Activated T-cell treated with anti-CD3 and anti-CD28 coated beads for 4 hours (primary cell): ENCODE results near the gene GFPT2.
"Not testable (repeated sequence)": the region's sequence is repeated elsewhere in the genome, so short reads cannot be mapped to it uniquely, and the experiment has no call there.

Source experiments
- DNase-seq: peaks from one replicate; pipeline ENCODE4 v3.0.0-alpha.2; 2020

Gene GFPT2

DNA sequence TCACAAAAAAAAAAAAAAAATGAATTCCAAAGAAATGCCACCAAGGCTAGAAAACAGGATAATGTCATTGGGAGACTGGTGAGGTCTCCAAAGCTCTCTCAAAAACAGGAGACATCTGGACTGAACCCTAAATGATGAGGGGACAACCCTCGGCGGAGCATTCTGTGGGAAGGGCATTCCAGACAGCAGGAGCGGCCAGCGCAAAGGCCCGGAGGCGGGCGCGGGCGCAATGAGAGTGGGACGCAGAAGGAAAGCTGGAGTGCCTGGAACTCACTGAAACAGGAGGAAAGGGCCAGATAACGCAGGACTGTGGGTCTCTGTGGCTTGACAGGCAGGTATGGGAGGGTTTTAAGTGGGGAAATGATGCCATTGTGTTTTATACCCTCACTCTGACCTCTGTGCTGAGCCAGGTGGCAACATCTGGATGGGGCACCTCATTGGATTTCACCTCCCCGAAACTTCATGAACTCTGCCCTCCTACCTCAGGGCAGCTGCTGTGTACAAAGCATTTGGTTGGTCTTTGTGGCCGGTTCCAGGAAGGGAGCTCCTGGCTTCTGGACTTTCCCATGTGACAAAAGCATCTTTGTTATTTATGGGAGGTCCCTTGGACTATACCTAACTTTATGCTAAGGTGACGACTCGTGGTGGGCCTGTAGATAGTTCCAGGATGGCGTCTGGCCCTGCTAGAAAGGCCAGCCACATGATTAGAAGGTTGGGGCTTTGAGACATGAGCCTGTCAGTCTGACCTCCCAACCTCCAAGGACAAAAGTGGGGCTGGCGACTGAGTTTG is 49.7 kb downstream of the GFPT2 start:
- DNase-seq, result no peak

DNA sequence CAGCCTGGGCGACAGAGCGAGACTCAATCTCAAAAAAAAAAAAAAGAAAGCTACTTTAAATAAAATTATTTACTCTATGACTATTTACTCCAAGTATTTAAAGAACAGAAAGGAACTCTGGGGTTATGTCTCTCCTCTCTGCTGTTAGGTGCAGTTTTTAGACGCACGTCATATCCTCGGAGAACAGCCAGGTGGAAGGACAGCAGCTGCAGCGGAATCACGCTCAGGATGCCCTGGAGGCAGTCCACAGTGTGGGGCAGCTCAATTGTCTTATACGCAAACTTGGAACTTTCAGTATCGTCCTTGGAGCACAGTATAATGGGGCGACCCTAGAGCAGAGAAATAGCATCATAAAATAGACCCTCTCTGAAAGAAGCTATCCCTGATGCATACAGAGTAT is 50.9 kb downstream of the GFPT2 start:
- no peak for DNase-seq

DNA sequence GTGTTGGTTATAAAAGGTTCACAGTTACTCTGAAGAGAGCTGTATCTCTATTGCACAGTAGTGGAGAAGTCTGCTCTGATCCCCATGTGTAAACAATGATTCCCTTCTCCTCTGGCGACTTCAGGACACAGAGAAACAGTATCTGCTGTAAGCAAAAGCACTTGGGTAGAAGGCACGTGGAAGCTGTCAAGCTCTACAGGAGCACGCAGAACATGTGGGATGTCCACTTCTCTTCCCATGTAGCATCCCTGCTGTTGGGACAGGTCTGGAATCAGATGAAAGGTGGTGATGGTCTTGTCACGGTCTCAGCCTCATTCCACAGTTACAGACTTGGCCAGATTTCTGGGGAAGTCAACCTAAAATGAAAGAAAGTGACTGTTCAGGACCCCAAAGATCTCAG is 51.9 kb downstream of the GFPT2 start:
- no peak for DNase-seq

DNA sequence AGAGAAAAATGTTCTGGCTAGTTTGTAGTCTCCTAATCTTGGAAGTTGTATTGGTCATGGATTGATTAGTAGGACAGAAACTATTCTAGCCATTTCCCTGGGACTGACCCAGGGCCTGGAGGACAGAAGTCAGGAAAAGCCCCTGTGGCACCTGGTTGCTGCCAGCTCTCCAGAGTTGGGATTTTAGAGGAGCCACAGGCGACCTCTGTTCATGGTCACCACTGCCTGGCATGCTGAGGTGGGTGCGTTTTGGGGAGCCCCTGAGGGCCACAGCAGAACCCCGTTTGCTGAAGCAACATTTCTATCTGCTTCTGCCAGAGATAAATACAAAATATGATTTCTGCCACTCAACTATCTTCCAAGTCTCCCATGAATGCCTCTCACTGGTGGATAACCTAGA is 53.6 kb downstream of the GFPT2 start:
- no peak for DNase-seq

DNA sequence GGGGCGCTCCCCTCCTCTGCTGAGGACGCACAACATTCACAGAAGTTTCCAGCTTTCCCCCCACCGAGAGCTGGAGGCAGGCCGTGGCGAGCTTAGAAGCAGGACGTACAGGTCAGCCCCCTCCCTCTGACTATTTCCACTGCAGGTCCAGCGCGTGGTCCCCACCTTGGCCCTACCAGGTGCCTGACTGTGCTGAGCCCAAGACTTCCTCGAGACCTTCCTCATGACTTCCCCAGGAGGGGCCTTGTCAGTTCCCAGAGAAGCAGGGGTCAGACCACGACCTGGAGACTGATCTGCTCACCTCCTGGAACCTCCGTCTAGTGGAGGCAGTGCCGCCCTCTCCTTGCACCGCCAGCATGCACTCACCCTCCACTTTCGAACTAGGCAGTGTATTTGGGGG is 54.1 kb downstream of the GFPT2 start:
- DNase-seq, result not testable (repeated sequence)

DNA sequence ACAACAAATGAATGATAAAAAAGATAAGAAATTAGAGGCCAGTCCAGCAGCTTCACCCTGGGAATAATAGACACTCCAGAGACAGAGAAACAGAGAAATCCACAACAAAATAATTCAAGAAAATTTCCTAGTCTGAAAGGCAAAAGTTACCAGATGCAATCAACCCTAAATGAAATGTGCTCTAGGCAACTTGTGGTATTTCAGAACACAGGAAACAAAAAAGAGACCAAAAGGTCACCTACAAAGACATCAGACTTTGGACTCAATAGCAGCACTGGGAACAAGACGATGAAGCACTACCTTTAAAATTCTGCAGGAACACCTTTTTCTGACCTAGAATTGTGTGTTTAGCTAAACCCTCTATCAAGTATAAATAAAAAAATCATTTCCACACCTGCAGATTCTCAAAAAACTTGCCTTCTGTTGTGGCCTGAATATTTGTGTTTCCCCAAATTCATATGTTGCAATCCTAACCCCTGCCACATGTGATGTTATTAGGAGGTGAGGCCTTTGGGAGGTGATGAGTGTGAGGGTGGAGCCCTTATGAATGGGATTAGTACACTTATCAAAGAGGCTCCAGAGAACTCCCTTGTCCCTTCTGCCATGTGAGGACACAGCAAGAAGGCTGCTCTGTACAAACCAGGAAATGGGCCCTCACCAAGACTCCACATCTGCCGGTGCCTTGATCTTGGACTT is 55.4 kb downstream of the GFPT2 start:
- DNase-seq, result no peak

DNA sequence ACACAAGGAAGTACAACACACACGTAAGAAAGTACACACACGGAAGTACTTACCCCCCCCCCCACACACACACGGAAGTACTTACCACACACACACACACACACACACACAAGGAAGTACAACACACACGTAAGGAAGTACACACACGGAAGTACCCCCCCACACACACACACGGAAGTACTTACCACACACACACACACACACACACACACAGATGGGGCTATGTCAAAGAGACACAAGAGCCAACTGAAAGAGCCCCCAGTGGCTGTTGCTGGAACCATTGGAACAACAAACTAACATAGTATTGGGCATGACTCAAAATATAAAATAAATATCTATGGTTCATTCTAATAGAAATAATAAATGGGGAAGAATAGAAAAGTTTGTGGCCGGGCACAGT is 56.4 kb downstream of the GFPT2 start:
- no peak for DNase-seq

DNA sequence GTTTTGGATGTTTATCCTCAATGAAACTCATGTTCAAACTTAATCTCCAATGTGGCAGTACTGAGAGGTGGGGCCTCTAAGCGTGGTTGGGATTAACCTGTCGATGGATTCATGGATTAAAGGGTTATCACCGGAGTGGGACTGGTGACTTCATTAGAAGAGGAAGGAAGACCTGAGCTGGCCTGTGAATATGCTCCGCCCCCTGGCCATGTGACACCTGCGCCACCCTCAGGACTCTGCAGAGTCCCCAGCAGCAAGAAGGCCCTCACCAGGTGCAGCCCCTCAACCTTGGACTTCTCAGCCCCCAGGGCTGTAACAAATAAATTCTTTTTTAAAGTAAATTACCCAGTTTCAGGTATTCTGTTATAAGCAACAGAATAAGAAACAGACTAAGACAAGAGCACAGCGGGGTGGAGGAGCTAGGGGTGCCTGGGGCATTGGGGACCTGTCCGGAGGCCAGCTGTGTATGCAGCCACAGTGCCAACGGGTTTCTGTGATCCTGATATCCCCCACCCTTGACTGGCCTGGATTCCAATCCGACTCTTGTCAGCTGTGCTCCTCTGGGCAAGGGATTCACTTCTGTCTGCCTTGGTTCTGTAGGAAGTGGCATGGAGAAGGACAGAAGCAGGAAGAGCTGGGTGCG is 58.1 kb downstream of the GFPT2 start:
- DNase-seq, result no peak

DNA sequence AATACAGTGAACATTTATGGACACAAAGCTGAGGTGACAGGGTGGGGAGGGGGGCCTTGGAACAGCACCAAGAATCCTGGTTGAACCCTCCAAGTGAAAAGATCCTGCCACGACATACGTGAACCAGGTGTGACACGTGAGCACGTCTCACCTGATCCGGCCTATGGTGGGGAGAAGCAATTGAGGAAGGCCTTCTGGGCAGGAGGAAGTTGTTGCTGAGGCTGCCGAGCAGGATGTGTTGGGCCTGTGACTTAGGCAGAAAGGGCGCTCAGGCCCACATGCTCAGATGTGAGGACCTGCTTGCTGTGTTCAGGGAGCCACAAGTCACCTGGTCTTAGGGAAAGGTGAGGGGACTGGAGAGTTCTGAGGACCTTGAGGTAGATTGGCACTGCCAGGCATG is 58.7 kb downstream of the GFPT2 start:
- DNase-seq, result no peak

DNA sequence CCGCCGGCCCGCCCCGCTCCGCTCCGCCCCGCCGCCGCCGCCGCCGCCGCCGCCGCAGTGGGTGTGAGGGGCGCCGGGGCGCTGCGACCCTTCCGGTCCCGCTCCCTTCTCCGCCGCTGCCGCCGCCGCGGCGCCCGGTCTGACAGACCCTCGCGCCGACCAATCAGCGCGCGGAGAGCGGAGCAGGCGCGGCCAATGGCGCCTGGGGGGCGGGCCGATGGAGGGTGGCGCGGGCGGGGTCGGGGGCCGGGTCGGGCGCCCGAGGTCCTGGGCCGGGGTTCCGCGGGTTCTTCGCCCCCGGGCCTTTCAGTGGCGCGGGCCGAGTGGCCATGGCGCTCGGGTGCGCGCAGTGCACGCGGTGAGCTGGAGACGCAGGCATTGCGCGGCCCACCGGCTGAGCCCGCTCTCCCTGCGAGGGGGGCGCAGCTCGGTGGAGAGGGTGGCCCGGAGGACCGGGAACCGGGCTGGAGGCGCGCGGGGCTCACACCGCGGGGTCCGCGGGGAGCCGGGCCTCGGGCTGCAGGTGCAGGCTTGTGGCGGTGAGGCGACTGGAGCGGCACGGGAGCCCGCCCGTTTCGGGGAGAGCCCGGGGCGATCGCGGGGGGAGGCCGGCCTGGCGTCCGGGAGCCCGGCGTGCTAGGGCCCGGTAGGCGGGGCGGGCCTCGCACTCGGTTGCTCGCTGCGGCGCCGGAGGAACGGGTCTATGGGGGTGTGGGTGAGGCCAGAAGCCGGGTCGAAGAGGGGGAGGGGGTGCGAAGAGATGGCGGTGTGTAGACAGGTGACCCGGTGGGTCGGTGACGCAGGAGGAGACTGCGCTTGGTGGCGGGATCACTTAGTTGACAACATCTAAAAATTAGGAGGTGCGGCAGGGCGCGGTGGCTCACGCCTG is 60.9 kb downstream of the GFPT2 start, which contains the start of gene MAPK9:
Gene MAPK9, minus strand, starts transcription at position 141 of the 889 bp plus-strand sequence. CDS start 11,522 bp downstream, outside the sequence.
- DNase-seq, result peak; percentile 75

DNA sequence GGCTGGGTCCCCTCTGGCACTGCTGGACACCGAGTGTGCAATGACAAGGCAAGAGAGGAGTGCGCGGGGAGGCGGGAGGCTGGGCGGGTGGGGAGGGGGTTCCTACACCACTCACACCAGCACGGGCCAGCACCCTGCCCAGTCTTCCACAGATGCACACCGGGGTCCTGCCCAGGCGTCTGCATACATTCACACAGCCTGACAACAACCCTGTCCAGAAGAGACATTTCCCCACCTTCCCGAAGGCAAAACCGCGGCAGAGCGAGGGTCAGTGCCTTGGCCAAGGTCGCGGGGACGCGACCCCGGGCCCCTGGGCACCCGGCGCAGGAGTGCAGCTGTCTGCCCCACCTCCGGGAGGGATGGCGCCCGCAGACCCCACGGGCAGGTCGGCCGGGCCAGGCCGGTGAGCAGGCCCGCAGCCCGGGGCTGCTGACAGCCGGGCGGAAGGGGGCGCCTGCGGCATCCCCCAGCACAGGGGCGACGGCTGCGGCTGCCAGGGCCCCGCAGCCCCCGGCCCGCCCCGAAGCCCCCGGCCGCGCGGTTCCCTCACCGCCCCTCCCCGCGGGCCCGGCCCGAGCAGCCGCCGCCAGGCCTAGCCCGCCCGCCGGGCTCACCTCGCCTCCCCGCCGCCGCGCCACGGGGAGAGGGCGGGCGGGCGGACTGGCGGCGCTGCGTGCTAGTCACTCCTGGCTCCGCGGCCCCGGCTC is 61.7 kb downstream of the GFPT2 start:
- DNase-seq, result no peak

DNA sequence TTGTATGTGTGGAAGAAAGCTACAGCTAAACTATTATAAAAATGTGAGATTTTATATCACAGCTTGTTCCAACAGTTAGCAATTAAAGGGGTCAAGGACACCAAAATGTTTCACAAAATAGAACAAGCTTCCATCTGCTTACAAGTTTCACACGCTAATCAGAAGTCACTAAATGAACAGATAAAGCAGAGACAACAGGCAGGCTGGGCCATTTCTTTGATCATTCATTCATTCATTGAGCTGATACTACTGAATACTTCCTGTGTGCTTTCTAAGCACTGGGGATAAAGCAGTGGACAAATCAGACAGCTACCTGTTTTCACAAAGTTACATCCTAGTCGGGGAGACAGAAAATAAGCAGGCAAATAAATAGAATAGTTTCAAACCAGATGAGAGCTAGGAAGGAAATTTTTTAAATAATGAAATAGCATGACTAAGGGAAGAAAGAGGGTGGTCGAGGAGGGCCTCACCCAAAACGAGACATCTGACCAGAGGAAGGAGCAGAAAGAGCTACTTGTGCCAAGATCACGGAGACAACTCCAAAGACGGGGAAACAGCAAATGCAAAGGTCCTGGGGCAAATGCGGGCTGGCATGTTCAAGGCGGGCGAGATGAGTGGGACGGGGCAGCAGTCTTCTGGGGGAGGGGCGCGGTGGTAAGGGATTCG is 62.4 kb downstream of the GFPT2 start:
- DNase-seq, result no peak

DNA sequence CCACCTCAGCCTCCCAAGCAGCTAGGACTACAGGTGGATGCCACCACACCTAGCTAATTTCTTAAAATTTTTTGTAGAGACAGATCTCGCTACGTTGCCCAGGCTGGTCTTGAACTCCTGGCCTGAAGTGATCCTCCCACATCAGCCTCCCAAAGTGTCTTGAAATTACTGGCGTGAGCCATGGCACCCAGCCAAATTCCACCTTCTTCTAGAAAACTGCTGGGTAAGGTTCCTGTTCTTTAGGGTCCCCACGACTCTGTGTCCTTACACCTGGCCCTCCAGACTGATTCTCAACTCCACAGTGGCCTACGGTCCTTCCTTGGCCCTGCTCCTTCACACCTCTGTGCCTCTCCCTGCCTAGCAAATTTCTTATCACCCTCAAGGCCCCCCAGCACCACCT is 63.2 kb downstream of the GFPT2 start:
- no peak for DNase-seq

DNA sequence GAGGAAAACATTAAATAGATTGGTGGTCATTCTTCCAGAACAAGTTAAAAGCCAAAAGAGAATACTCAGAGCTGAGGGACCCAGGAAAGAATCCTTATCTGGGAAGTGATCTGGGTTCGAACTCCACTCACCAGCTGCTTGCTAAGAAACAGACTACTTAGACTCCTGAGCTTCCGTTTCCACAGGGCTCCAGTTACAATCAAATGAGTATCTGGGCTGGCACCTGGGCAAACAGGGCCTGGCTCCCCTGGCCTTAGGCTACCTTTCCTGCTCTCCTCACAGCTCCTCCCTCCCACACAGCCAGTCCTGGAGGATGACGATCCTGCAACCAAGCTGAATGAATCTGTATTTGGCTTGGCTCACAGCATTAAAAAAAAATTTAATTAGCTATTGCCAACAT is 63.7 kb downstream of the GFPT2 start:
- DNase-seq, result no peak

DNA sequence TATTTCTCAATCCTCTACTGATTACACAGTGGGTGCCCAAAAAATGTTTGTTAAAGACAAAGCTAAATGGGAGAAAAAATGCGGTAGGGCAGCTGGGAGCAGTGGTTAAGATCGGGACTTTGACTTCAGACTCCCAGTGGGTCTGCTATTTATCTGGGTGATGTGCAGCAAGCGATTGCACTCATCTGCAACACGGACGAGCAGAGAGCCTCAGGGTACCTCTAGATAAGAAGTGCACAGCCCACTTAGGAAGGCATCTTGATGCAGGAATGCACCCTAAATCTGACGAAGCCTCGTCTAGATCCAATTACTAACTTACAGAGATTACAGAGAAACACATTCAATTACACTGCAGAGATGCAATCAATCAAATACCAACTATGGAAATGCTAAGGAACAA is 65.3 kb downstream of the GFPT2 start:
- no peak for DNase-seq

DNA sequence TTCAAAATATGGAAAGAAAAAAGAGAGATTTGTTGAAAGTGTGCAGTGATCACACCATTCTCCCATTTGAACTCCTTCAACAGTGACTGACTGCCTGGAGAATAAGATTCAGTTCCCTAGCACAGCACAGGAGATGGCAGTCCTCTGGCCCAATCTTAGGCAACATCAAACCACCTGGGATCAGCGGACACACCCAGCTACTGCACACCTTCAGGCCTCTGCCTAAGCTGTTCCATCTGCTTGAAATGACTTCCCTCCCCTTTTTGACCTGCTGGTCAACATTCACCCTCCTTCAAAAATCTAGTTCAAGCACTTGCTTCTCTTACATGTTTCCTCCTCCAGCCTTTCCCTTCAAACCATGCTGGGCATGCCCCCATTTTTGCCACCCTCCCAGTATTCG is 65.7 kb downstream of the GFPT2 start:
- DNase-seq, result no peak

DNA sequence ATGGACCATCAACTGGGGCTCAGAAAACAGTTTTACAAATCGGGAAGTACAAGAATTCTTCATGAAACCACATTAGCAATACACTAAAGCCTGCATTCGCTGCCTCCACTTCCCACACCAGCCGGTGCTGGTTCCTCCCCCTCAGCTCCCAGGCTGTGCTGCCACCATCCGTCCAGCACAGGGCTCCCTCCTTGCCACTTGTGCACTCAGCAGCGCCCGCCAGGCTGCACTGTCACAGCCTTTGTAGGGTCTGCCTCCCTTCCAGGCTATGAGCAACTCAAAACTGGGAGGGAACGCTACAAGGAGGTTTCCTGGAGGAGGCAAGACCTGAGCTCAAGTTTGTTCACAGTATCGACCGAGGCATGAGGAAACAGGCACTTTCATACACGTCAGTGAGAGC is 69.0 kb downstream of the GFPT2 start:
- no peak for DNase-seq

DNA sequence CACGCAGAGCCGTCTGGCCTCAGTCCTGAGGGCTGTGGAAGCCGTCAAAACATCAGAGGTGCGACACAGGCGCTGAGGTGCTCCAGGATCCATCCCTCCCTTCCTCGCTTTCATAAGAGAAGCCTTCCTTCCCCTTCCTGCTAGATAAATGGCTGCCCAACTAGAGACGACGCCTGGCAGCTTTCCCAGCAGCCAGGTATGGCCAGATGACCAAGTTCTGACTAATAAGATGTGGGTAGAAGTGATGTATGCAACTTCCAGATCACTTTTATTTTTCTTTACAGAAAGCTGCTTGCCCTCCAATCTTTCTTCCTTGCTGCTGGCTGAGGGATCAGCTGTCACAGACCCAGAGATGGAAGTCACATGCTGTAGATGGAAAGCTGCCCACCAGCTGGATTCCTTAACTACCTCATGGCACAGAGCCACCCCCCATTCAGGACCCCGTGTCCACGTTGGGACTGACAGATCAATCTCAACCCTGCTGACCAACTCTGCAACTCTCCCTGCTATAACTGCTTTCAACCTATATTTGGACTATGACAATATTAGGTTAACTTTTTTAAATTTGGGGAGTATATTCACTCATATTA is 70.0 kb downstream of the GFPT2 start:
- DNase-seq, result no peak

DNA sequence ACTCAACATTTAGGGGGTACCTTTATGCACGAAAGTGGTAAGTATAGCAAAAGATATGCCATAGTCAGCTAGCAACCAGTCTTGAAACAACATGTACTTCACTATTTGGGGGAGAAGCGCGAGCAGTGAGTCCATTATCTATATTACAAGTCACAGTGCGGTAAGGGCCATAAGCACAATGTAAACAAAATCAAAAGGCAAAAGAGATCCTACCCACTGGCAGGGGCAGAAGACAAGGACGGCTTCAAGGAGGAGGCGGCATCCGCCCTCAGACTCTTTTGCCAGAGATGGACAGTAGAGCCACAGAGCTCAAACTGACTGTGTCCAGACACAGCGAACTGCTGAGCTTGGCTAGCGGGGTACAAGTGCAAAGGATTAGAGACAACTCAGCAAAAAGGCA is 70.9 kb downstream of the GFPT2 start:
- DNase-seq, result no peak

DNA sequence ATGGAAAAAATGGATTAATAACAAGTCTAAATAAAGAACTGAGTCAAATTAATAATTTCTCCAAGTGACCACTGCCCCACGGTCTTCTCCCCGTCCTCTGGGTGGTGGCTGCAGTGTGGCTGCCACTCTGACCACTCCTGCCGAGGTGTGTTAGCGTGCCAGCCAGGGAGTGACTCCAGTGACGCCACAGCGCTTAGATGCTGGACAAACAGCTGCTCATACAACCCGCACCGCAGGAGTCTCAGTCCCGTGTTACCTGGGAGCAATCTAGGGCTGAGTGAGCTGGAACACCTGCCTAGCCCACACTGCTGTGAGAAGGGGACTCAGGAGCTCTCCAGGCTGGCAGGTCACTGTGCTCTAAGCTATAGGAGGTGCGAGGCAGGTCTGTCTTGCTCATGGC is 71.4 kb downstream of the GFPT2 start:
- no peak for DNase-seq

DNA sequence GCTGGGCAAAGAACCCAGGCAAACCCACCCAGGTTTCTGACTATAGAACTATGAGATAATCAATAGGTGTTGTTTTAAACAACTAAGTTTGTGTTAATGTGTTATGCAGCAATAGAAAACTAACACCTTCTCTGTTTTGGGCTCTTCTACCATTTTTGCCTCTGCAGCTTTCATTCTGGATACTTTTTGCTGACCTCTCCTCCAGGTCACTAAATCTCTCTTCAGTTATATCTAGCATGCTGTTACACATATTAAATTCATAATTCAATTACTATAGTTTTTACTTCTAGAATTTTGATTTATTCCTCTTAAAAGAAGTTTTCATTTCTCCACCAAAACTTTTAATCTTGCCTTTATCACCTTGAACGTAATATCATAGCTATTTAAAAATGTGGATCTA is 78.4 kb downstream of the GFPT2 start:
- DNase-seq, result no peak
